ENCODE results near the gene HOXD8.

The HOXD8 gene

DNA sequence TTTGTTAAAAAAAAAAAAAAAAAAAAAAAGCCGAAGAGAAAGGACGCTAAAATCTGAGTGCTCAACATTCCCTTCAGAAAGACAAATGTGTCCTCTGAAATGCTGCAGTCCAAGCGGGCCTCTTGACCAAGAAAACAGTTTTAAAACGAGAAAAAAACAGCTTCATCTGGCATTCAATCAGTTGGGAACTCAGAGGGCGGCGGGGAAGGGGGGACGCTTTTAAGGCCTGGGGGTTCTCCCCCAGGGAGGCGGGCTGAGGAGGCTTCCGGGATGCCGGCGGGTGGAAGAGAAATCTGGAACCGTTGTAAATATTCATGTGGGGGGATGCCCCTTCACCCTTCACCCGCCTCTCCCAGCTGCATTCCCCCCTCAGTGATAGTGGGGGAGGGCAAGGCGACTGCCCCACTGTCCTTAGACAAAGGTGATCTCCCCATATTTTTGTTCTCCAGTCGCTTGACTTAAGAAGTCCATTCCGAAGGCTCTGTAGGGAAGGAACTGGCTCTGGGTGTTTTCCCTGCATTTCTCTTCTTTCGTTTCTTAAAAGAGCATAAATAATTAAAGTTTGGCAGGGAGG lies 25.7 kb upstream of the HOXD8 start:
- no peak for DNase-seq

DNA sequence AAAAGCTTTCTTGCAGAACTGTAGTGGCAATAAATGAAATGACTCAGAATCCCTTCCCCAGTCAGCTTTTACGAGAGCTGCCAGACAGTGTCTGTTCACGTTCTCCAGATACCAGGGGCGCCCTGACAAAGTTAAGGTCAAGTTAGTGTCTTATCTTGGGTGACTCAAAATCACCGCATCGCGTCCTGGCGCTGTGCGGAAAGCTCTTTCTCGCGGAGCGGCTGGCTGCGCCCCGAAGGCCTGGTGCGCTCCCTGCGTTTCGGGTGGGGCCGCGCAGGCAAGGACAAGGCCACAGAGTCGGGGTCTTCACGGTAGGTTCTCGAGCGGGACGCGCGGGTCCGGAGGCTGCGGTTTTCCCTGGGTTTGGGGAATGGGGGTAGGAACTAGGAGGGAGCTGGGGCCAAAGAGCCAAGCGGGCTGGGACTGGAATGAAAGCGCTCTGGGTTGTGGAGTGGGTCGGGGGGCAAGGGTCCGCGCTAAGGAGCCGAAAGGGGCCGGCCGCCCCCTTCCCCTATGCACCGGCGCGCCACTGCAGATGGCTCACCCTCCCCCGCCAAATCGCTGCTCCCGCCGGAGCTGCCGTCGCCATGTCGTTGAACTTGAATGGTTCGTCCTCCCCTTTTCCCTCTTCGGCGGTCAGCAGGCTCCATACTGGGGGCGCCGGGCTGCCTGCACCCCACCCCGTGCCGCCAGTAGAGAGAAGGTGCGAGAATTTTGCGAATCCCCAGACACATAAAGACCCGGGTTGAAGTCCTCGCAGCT lies 25.0 kb upstream of the HOXD8 start:
- no peak for DNase-seq

DNA sequence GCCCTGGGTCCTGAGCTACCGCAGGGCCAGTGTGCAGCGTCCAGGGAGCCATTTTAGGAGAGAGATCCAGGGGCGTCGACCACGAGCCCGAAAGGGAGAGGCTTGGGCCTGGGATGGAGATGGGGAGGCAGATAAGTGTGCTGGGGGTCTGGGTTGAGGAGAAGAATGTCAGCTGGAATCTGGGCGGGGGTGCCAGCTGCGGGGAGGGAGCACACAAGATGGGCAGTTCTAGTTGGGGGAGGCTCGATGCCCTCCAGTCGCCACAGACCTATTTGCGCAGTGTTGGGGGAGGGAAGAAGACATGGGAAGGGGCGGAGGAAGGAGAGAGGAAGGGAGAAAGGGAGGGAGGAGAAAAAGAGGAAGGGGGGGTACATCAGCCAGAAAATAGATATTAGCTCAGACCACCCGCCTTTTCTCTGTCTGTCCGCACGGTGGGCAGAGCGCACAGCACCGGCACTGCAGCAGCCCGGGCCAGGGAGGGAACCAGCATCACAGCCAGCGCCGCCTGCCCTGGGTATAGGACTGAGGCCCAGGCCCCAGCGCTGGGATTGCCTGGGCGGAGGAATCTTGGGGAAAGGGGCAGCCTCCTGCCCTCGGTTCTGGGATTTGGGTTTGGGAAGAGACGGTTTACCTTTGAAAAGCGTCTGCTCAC lies 24.3 kb upstream of the HOXD8 start:
- no peak for DNase-seq

DNA sequence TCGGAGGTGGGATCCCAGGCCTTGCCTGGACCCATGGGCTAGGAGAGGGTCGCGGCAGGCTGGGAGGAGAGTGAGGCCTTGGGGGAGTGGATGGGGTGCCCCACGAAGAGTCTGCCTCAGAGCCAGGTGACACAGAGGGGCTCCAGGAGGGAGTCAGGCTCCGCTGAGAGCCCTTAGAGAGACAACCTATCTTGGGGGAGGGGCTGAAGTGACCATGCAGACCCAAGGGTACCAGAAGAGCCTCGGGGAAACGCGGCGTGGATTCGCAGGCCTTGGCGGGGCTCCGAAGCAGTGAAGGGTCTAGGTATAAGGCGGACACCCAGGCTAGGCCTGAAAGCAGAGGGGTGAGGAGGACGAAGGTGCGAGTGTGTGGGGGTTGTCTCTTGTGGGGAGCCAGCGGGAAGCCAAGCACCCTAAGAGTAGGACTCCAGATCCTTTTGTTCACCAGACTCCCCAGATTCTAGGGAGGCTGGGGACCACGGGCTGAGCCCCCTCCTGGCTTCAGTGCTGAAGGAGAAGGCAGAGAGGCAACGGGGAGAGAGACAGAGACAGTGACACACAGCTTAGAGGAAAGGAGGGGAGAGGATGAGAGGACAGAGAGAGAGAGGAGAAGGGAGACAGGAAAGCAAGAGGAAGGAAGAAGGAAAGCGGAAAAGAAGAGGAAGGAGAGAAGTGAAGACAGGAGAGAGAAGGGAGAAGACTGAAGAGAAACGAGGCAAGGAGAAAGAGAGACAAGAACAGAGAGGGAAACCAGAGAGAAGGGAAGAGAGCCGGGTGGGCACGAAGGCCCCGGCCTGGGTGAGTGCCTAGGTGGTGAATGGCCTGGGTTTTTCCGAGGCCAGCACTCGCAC lies 23.6 kb upstream of the HOXD8 start:
- DNase-seq, result no peak

DNA sequence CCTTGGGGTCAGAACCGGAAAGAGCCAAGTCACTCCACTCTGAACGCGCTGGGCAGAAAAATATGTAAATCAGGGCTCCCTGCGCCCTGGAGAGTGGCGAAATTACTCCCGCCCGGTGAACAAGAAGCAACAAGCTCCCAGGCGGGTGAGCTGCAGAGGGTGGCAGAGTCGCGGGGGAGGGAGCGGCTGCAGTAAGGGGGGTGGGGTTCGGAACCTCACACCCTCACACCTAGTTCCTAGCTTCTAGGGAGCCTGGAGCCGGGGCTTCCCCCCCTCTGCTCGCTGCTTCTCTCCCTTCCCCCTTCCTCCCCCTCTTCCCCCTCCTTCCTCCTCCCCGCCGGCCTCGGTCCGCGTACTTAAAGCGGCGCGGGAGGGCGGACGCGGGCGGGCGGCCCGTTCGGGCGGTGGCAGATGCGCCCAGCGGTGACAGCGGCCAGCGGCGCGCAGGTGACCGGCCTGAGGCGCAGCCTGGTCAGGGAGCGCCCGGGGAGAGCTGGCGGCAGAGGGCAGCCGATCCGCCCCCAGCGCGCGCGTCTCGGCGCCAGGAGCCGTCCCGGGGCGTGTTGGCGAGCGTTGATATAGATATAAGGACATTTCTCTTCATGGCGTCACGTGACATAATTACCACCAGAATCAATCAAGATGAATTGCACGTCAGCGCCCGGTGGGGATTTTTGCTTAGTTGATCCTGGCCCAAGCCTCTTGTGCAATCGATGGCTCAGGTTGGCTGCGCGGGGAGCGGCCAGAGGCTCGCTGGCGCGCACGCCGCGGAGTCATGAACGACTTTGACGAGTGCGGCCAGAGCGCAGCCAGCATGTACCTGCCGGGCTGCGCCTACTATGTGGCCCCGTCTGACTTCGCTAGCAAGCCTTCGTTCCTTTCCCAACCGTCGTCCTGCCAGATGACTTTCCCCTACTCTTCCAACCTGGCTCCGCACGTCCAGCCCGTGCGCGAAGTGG lies 22.6 kb upstream of the HOXD8 start, which contains the start of gene HOXD11:
HOXD11 (plus strand) TSS at position 700 of the 959 bp plus-strand sequence; CDS start at position 776, 76 bp downstream.
- no peak for DNase-seq

DNA sequence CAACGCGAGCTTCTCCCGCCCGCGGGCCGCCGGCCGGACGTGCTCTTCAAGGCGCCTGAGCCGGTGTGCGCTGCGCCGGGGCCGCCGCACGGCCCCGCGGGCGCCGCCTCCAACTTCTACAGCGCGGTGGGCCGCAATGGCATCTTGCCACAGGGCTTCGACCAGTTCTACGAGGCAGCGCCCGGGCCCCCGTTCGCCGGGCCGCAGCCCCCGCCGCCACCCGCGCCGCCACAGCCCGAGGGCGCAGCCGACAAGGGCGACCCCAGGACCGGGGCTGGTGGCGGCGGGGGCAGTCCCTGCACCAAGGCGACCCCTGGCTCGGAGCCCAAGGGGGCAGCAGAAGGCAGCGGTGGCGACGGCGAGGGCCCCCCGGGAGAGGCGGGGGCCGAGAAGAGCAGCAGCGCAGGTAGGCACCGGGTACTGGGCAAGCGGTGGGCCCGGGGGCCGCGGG lies 21.7 kb upstream of the HOXD8 start:
- no peak for DNase-seq

DNA sequence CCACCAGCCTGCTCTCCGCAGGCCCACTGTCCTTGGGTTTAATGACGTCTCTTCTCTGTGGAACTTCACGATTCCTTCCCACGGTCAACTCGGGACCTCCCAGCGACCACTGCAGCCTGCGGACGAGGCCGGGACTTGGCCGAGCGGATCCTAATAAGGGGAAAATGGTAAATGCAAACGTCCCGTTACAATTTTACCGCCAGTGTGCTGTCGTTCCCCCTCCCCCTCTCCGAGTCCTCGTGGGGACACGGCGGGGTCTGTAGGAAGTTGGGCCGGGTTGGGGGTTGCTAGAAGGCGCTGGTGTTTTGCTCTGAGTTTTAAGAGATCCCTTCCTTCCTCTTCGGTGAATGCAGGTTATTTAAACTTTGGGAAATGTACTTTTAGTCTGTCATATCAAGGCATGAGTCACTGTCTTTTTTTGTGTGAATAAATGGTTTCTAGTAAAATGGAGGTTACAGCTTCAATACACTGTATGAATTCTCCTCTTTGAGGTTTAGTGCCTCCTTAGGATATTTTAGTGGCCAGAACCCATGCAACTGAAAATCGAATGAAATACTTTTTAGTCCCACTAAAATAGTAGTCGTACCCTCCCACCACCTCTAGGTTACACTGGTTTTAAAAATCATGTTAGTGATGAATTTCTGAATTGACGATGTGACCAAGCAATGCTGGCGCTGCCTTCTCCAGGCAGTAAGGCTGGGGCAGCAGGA lies 20.2 kb upstream of the HOXD8 start:
- no peak for DNase-seq

DNA sequence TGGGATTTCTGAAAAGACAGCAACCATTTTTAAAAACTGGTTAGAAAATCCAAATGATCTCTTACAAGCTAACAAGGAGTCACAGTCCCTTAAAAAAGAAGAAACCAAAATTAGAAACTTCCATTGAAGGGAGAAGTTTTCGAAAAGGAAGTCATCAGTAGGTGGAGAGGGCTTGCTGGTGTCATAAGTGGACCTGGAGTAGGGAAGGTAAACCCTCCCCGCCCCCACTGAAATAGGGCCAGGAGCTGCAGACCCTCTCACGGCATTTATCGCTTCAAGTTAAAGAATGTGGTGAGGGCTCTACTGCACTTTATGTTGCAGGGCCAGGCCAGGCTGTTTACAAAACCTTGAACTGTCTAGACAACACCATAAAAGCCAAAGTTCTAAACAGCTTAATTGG lies 19.6 kb upstream of the HOXD8 start:
- DNase-seq, result no peak

DNA sequence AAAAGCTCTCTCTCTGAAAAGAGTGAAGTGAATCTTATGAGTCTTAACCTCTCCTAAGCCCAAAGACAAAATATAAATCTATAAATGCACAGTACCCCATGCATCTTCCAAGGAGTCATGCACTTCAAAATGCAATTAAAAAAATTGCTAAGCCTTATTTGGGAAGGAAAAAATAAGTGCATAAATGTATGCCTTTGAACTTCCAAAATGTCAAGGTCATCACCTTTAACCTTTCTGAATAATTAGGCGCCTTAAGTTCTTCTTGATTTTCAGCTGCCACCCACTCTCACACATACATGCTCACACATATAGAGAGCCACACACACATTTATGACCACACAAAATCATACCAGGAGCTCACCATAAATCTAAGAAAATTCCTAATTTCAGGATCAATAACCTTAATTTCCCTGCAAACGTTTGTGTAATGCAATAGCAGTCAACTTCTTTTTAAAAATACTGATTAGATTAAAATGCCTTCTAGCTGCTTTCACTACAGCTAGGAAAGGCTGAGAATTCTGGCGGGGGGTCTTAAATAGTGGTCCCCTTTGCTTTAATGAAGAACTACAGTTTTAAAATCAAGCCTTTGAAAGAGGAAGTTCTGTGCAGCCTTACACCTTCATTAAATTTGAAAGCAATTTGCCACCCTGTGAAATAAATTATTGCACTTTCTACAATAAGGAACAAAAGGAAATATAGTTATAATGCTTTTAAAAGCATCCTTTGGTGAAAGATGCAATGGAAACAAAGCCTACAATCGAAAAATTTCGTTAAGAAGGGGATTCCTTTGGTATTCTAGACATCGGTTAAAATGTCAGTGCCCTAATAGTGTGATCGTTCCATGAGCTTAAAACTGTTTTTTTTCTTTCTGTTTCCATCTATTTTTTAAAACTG lies 18.8 kb upstream of the HOXD8 start:
- DNase-seq, result no peak

DNA sequence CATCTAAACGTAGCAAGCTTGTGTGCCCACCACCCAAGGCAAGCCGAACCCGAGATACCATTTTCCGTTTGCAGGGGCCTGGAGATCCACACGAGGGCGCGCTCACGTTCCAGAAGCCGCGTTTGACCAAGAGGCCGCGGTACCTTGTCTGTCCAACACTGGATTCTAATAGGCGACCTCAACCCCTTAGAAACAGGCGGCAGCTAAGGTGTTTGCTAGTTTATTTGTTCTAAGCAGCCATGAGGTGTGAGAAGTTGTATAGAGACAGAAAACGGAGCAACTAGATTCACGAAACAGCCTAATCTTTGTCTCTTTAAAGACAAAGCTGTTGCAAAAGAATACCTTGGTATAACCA lies 18.2 kb upstream of the HOXD8 start:
- DNase-seq, result no peak

DNA sequence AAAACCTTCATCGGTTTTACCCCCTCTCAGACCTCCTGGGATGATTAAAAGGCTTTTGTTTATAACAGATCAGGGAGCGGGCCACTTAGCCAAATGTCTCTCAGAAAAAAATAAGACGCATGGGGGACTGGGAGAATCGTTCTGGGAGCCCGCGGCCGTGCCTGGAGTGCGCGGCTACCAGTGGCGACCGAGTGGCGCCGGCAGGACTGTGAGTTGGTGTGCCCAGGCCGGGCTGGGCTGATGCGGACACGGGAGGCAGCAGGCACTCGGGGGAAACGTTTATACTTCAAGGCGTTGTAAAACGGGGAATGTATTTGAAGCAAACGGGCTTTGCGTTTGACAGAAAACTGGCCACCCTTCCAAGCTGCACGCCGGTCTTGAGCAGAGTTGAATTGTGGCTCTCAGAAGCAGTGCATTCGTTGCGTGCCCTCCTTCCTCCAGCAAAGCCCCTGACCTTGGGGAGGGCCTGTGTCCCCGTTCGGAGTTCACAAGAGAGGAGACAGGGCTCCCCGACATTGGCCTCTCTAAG lies 17.6 kb upstream of the HOXD8 start:
- DNase-seq, result no peak

DNA sequence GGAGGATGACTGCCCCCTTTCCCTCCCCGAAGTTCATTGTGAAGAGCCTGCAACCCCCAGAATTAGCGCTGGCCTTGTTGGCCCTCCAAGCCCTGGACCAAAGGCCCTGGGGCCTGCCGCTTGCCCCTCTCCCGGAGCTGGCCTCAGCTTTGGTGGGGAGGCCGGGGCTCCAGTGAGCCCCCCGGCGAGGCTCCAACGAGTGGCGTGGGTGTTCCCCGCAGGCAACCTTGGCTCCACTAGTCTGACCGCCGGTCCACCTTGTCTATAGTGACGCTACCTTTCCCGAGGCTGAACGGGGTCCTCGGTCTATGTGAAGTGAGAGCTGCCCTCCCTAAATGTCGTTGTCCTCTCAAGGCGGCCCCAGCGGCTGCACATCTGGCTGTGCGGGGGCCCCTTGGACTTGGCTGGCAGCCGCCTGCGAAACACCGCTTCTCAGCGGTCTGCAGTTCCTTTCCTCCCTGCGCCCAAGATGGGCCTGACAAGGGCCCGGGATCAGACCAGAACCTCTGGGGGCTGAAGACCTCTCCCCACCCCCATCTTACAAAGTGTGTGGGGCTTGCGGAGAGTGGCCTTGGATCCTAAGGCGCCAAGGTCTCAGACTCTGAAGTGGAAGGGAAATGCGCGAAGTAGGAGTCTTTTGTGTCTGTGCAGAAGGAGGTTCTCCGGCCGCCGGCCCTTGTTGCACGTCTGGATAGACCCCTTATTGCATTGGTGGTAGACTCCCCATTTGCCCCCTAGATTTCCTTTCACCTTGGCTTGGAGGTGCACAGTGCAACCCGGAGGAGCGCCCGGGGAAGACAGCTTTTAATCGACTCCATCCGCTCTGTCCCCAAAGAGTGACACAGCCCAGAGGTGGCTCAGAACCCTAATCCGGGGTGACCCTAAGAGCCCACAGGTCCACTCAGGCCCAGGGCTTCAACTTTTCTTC lies 16.9 kb upstream of the HOXD8 start:
- no peak for DNase-seq

DNA sequence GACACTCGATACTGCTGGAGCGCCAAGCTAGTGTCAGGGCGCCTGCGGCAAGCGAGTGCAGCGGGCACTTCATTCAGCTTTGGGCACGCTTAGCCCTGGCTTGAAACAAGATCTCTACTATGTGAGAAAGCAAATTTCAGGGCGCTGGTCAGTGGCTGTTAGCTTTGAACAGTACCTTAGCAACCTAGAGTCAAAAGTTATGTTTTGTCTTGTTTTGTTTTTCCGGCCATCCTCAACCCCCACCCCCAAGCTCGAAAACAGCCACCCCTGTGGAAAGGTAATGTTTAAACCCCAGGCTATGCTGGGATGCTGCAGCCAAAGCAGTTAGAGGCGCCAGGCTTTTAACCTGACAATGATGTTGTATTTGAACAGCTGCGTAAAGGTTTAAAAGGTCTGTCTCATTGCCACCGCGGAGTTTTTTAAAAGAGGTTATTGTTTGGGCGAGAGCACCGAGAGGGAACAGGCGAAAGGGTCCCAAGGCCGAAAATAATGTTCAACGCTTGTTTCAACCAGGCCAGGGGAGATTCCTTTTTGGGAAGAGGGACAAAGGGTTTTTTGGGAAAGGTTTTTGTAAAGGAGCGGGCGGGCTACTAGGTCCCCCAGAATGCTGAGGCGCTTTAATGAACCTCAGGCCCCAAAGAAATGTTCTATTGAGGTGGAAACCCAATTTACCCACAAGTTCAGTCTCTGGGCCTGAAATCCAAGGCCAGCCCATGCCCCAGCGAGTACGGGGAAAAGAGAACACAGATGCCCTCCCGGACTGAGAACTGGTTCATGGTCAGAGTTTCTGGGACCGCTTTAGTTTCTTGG lies 15.2 kb upstream of the HOXD8 start:
- DNase-seq, result no peak

DNA sequence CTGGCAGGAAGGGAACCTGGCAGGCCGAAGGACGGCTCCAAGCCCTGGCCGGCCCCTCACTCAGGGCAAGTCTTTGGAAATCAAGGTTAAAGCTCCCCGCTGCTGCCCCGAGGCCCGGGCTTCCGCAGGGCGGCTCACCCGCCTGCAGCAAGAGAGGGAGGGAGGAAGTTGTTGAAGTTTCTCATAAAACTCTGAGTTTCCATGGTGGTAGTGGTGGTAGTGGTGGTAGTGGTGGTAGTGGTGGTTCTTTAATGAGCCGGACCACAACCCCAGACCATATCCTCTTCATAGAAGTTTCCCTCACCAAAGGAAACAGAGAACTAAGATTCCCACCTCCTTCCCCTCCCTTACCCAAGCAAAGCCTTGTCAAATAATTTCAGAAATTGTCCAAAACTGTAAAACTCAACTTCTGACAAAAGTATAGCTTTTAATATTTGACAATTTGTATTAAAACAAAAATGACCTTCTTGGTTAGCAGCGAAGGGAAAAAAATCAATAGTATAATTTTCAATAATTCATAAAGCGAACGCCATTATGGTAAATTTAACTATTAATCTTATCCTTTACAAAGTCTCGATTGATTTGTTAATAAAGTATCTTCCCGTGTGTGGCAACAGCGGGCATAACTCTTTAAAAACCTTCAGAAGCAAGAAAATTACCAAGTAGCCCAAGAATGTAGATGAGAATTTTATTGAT lies 14.4 kb upstream of the HOXD8 start:
- DNase-seq, result no peak

DNA sequence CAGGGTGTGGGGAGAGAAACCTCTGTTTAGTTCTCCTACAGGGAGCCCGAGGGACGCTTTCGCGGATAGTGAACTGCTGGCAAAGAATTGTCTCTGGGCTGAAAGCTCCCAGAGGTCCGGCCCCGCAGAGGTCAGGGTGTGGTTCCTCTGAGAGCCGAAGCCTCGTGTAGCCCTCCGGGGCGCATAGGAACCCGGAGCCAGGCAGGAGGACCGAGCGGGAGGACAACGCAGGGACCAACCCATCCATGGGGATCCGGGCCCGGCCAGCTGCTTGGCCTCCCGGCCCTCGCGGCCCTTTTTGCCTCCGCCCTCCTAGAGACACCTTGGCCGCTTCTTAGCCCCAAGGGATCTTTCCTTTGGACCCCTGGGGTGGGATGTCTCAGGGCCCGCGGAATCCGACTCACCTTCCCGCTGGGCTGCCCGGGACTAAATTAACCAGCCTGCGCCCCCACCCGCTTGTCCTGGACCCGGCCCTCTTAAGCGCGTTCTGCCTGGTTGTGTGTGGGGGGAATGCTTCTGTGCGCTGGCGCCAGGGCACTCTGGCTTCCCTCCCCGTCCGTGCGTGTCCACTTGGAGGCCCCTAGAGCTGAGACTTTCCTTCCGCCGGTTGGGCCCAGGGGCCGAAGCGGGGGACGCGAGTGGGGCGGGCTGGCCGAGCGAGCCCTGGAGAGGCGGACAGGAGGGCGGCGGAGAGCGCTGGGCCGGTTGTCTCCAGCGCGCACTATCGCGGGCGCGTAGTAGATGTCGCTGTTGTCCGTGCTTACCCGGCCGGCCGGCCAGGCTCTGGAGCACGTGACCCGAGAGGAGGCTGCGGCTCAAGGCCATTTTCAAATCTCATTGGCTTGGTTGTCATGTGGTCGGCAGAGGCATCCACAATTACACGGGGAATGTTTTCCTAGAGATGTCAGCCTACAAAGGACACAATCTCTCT lies 13.4 kb upstream of the HOXD8 start, which contains the start of gene HOXD10:
HOXD10 (plus strand) TSS at position 896 of the 931 bp plus-strand sequence. CDS start 56 bp downstream, outside the sequence.
- DNase-seq, result no peak
